Ramos (cell line): ENCODE data around the gene TREH.
"Not testable (repeated sequence)": the region's sequence is repeated elsewhere in the genome, so short reads cannot be mapped to it uniquely, and the experiment has no call there.

Source experiments
- in situ Hi-C: fragments of 300-500 bp; cut with MboI; formaldehyde crosslinking; loops from one replicate; pipeline ENCODE4 v1.14.3; 2022; ENCODE audit warnings: low sequenced_read_pairs; ENCODE audit not compliant: unreplicated experiment

Gene TREH

DNA sequence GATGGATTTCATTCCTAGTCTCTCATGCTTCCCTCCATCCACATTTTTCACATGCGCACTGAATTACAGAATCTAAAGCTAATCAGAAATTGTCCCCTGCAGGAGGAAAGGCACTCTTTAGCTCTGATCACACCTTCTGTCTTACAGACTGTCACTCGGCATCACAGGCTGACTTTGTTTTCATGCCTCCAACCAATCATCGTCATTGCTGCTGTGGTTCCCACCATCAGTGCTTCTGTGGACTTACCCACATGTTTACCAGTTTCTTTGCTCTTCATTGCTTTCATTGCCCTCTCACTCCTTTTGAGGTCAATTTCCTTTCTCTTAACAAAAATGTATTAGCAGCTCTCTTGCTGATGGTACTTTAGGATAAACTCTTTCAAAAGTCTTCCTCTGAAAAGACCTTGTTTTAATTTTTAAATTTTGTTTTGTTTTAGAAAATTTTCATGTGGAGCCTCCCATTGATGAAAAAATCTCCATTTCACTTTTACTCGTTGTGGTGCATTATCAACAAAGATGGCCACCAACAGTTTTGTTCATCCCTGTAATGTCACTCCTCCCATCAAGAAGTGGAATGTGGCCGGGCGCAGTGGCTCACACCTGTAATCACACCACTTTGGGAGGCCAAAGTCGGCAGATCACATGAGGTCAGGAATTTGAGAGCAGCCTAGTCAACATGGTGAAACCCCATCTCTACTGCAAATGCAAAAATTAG is 20.2 kb upstream of the TREH start:
- in situ Hi-C loops = no loop called here

- in situ Hi-C loops = no loop called here
These were observed 17.9 kb upstream of the TREH start for GRCh38 chr11:118697346-118697745.

DNA sequence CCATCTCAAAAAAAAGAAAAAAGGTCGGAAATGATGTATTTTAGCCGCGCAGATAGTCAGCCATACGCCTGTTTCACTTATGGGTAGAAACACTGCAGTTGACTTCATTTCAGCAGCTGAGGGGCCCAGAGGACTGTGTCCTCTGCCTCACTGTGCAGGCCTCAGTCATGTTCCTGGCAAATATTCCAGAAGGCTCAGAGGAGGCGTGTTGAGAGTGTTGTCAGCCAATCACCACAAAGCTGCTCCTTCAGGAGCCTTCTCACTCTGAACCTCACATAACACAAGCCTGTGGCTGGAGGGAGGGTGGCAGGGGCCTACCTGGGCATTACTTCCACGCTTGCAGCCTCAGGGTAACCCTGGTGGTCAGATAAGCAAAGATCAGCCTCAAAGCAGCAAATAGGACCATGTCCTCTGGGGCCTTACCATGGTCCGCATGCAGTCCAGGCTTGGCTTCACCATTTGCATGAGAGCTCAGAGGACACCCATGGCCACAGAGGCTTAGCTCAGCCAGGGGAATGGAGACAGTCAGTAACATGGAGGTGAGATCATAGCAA is 17.3 kb upstream of the TREH start:
- in situ Hi-C loops = no loop called here

GRCh38 chr11:118694771-118695170 is 15.3 kb upstream of the TREH start:
- in situ Hi-C loops = loop anchor here (5.0 kb wide), 1 partner anchor 263 kb away; the partner anchor contains the start of gene UPK2

DNA sequence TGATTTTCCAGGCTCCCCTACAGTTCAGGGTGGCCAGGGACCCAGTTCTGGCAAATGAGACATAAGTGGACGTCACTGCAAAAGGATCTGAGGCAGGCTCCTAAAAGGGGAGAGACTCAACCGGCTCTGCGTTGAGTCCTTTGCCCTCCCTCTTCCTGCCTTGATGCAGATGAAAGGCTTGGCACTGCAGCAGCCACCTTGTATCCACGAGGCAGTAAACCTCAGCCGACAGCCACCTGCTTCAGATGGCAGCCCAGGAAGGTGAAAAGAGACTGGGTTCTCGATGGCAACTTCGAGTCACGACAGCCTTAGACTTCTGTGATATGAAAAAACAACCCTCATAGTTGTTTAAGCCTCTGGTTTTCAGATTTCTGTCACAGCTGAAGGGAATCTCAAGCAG is 14.7 kb upstream of the TREH start:
- in situ Hi-C loops = loop anchor here (5.0 kb wide), 1 partner anchor 263 kb away; the partner anchor contains the start of gene UPK2

GRCh38 chr11:118691926-118692830 is 12.7 kb upstream of the TREH start:
- in situ Hi-C loops = loop anchor here (5.0 kb wide), 1 partner anchor 265 kb away; the partner anchor contains the start of gene UPK2

GRCh38 chr11:118690553-118691304 is 11.3 kb upstream of the TREH start:
- in situ Hi-C loops = loop anchor here (5.0 kb wide), 1 partner anchor 267 kb away; the partner anchor contains the start of gene UPK2

GRCh38 chr11:118689852-118690552 is 10.6 kb upstream of the TREH start:
- in situ Hi-C loops = loop anchor here (5.0 kb wide), 1 partner anchor 267 kb away; the partner anchor contains the start of gene UPK2

DNA sequence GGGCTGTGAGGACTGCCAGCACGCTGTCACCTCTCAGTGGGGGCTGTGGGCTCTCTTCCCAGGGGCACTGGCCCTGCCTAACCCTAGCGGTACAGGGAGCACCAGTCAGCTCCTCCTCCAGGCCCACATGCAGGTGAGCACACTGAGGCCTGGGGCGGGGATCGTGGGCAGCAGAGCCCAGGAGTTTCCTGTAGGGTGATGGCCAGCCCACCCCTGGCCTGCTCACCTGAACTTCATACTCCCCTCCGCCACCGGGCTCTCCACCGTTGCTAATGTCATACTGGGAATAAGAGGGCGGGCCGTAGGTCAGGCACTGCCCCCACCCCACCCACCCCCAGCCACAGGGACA is 10.0 kb upstream of the TREH start:
- in situ Hi-C loops = no loop called here

DNA sequence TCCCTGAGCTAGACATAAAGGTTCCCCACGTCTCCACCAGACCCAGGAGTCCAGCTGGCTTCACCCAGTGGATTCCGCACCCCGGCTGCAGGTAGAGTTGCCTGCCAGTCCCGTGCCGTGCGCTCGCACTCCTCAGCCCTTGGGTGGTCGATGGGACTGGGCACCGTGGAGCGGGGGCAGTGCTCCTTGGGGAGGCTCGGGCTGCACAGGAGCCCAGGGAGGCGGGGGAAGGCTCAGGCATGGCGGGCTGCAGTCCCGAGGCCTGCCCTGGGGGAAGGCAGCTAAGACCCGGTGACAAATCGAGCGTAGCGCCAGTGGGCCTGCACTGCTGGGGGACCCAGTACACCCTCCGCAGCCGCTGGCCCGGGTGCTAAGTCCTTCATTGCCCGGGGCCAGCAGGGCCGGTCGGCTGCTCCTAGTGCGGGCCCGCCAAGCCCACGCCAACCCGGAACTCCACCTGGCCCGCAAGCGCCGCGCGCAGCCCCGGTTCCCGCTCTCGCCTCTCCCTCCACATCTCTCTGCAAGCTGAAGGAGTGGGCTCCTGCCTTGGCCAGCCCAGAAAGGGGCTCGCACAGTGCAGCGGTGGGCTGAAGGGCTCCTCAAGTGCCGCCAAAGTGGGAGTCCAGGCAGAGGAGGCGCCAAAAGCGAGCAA is 9.5 kb upstream of the TREH start:
- in situ Hi-C loops = no loop called here

GRCh38 chr11:118688339-118688738 is 8.9 kb upstream of the TREH start:
- in situ Hi-C loops = not testable (repeated sequence)

- in situ Hi-C loops = no loop called here
These were observed 8.5 kb upstream of the TREH start for GRCh38 chr11:118687906-118688305.

DNA sequence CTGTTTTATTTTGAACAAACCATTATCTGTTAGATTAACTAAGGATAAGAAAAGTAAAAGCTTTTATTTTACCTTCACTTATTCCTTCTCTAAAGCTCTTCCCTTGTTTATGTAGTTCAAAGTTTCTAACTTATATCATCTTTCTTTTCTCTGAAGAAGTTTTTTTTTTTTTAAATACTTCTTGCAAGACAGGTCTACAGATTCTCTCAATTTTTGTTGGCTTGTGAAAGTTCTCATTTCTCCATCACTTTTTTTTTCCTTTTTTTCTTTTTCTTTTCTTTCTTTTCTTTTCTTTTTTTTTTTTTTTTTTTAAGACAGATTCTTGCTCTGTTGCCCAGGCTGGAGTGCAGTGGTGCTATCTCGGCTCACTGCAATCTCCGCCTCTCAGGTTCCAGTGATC is 4.7 kb upstream of the TREH start:
- in situ Hi-C loops = no loop called here

- in situ Hi-C loops = not testable (repeated sequence)
These were observed 3.5 kb upstream of the TREH start for GRCh38 chr11:118682939-118683338.

DNA sequence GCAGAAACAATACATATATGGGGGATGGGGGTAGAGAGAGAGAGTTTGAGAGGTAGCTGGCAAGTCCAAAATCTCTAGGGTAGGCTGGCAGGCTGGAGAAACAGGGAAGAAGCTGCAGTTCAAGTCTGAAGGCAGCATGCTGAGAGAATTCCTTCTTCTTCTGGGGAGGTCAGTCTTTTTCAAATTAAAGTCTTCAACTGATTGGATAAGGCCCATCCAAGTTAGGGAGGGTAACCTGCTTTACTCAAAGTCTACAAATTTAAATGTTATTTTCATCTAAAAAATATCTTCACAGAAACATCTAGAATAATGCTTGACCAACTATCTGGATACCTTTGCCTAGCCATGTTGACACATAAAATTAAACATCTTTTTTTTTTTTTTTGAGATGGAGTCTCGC is 2.9 kb upstream of the TREH start:
- in situ Hi-C loops = no loop called here

DNA sequence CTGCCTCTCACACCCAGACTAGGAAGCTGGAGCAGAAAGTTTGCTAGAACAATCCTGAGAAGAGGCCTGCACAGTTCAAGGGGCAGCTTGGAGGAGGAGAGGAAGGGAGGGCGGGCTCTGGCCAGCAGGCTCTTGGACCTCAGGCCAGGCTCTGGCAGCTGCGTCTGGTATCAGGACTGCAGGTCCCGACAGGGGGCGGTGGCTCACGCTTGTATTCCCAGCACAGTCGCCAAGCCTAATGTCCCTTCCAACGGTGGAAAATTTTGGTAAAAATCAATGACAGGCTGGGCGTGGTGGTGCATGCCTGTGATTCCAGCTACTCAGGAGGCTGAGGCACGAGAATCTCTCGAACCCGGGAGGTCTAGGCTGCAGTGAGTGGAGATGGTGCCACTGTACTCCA is 542 bp downstream of the TREH start:
- in situ Hi-C loops = not testable (repeated sequence)

DNA sequence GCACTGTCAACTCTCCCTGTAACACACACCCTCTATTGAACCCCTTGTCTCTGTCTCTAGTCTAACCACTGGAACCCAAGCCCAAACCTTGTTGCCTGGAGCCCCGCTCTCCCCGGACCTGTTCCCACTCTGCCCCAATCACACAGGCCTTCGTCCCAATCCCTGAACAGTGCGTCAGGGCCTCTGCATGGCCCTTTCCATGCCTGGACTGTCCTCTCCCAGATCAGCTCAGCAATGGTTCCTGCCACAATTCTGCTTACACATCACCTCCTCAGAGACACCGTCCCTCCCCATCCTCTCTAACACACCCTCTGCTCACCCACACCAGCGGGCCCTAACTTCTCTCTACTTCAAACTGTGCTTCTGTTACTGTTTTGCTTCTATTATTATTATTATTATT is 1.5 kb downstream of the TREH start:
- in situ Hi-C loops = no loop called here

- in situ Hi-C loops = no loop called here
These were observed 5.4 kb downstream of the TREH start for GRCh38 chr11:118674082-118674435.

GRCh38 chr11:118673361-118674081 is 5.9 kb downstream of the TREH start:
- in situ Hi-C loops = no loop called here
